MCF 10A (cell line): ENCODE measurements around the gene ASAP2. TPM values are rescaled to one million over a fixed set of nuclear protein-coding genes. Genes with fewer than 3 reads are reported as not detected.
"Not testable (repeated sequence)": the region's sequence is repeated elsewhere in the genome, so short reads cannot be mapped to it uniquely, and the experiment has no call there.

Source experiments
- BruUV-seq: library from RNA; stranded (reverse); fragments of 400-500 nt; replicated peaks from 2 replicates; lab custom pipeline; 2021; lab: Mats Ljungman, UMichigan
- CTCF ChIA-PET: fragments of 300-600 bp; sonication (Branson Sonifier 250); formaldehyde crosslinking; extraction: SDS; loops from one replicate; lab custom pipeline; 2021; ENCODE audit warnings: antibody characterized with exemption, inconsistent platforms; lab: Yijun Ruan, JAX
- POLR2A ChIA-PET: fragments of 300-600, 350-650 bp; sonication (Branson Sonifier 250); formaldehyde crosslinking; extraction: SDS; loops from one replicate; lab custom pipeline; 2020; ENCODE audit warnings: antibody characterized with exemption, inconsistent platforms; lab: Yijun Ruan, JAX
- DNase-seq: peaks from one replicate; pipeline ENCODE4 v3.0.0-alpha.2; 2018; ENCODE audit not compliant: unreplicated experiment
- H3K27ac Mint-ChIP-seq: one replicate; pipeline ENCODE4 v1.8.0; 2022; ENCODE audit warnings: mild to moderate bottlenecking, low read depth, mixed read lengths; ENCODE audit not compliant: unreplicated experiment
- H3K27me3 Mint-ChIP-seq: one replicate; pipeline ENCODE4 v1.8.0; 2022; ENCODE audit warnings: mixed read lengths; ENCODE audit not compliant: insufficient read depth, unreplicated experiment
- H3K36me3 Mint-ChIP-seq: one replicate; pipeline ENCODE4 v1.8.0; 2022; ENCODE audit warnings: mild to moderate bottlenecking, moderate library complexity, mixed read lengths; ENCODE audit not compliant: insufficient read depth, unreplicated experiment
- H3K4me1 Mint-ChIP-seq: one replicate; pipeline ENCODE4 v1.8.0; 2022; ENCODE audit warnings: mixed read lengths; ENCODE audit not compliant: insufficient read depth, unreplicated experiment
- H3K4me3 Mint-ChIP-seq: one replicate; pipeline ENCODE4 v1.8.0; 2022; ENCODE audit warnings: mild to moderate bottlenecking, moderate library complexity, mixed read lengths; ENCODE audit not compliant: unreplicated experiment
- H3K9me3 Mint-ChIP-seq: one replicate; pipeline ENCODE4 v1.8.0; 2022; ENCODE audit warnings: mixed read lengths; ENCODE audit not compliant: unreplicated experiment
- CTCF ChIP-seq: fragments of 200-600 bp; IDR thresholded peaks from one replicate; pipeline ENCODE4 v1.8.0; 2022; ENCODE audit warnings: antibody characterized with exemption, mild to moderate bottlenecking; ENCODE audit not compliant: unreplicated experiment
- intact Hi-C: fragments of 100-400 bp; cut with micrococcal nuclease; formaldehyde crosslinking; loops from 2 replicates; pipeline ENCODE4 v1.14.1; 2022
- total RNA-seq: library from RNA; stranded (reverse); gene quantifications from 2 replicates; pipeline ENCODE4 v1.2.3, GENCODE V29; 2022

Gene ASAP2
- total RNA-seq, 1 experiment from 2014 or later: 80.8 TPM

DNA sequence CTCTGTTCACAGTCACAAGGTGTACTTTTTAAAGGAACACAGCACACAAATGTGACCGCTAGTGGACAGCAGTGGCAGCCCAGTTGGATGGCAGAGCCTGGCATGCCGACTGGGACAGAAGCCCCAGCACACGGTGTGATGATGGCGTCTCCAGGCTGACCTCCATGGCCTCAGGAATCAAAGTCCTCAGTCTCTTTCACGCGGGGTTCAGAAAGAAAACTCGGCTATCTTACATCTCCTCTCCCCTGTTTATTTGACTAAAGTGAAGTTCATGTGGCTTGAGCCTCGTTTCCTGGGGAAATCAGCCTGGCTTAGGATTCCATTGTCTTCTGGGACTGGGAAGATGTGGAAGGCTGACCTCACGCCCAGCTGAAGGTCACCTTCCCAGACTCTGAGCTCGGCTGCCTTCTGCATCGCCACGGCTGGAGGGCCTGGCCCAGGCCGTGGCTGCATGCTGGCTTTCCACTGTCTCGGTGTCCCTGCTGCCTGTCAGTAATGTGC lies 56.1 kb downstream of the ASAP2 start:
- Mint-ChIP-seq H3K4me3 (no peak overlapping the region), H3K27ac (peak overlapping the region; percentile 73), H3K9me3 (no peaks in the 10 kb centered on the region), H3K36me3 (peaks cover 9% of the 10 kb centered on the region), H3K4me1 (peaks cover 39% of the 10 kb centered on the region), H3K27me3 (no peaks in the 10 kb centered on the region)
- ChIA-PET POLR2A (interaction anchor here (1.2 to 1.8 kb wide), 2 partner anchors 11 to 13 kb away, joined by 3 to 7 read pairs; no protein-coding TSS in a partner anchor), CTCF (interaction anchor here (1.3 to 1.9 kb wide), 2 partner anchors 10 to 119 kb away, joined by 3 to 5 read pairs; no protein-coding TSS in a partner anchor)
- DNase-seq: no peak
- intact Hi-C loops: no loop called here
- no peak for TF ChIP-seq CTCF
- BruUV-seq: no TSS peak

GRCh38 chr2:9263428-9263827 lies 56.8 kb downstream of the ASAP2 start:
- Mint-ChIP-seq H3K4me3 (no peak overlapping the region), H3K4me1 (peaks cover 40% of the 10 kb centered on the region), H3K36me3 (peaks cover 9% of the 10 kb centered on the region), H3K27ac (peak overlapping the region; percentile 73), H3K9me3 (no peaks in the 10 kb centered on the region), H3K27me3 (no peaks in the 10 kb centered on the region)
- no TSS peak for BruUV-seq
- CTCF ChIA-PET: interaction anchor here (0.7 to 1.9 kb wide), 3 partner anchors 9 to 785 kb away, joined by 3 to 5 read pairs (median 3); no protein-coding TSS in a partner anchor
- intact Hi-C loops: no loop called here
- POLR2A ChIA-PET: interaction anchor here (1.2 to 1.8 kb wide), 2 partner anchors 12 to 13 kb away, joined by 3 to 7 read pairs; no protein-coding TSS in a partner anchor
- DNase-seq: no peak
- TF ChIP-seq CTCF: no peak

DNA sequence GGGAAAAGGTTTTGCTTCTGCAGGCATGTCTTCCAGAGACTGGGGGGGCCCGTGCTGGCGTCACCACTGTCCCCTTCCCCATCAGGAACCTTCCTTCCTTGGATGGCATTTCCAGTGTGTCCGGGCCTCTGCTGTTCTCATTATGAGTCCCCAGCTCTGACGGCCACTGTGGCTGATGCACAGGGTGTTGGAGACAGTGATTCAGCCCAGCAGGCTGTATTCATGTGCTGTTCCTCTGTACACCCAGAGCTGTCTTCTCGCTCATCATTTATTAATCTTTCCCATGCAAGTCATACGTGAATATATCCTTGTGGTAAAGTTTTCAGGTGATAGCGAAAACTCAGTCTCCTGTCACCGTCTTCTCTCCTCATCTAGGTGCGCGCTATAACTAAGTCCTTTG lies 57.7 kb downstream of the ASAP2 start:
- Mint-ChIP-seq H3K36me3 (peaks cover 12% of the 10 kb centered on the region), H3K4me3 (no peak overlapping the region), H3K9me3 (no peaks in the 10 kb centered on the region), H3K27me3 (no peaks in the 10 kb centered on the region), H3K4me1 (peaks cover 36% of the 10 kb centered on the region), H3K27ac (peak overlapping the region; percentile 33)
- ChIA-PET CTCF (interaction anchor here (0.6 to 1.9 kb wide), 2 partner anchors 121 to 194 kb away, joined by 4 to 5 read pairs; no protein-coding TSS in a partner anchor), POLR2A (interaction anchor here (1.8 kb wide), 1 partner anchor 14 kb away, joined by 7 read pairs; no protein-coding TSS in a partner anchor)
- no peak for TF ChIP-seq CTCF
- intact Hi-C loops: no loop called here
- no TSS peak for BruUV-seq
- DNase-seq: no peak

DNA sequence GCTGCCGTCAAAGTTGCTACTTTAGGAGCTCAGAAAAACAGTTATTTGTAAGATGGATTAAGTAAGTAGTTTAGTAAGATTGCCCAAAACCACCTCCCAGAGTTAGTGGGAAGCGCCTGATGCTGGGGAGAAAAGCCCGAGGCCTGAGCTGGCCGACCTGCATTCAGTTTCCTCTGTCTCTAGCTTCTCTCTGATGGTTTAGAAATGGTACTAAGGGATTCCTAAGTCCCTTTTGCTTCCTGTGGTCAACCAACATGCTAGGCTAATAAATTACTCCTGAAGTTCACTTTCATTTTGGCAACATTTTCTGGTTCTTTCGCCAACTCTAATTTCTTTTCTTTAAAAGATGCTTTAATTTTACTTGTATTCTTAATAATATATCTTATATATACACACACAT lies 60.1 kb downstream of the ASAP2 start:
- ChIA-PET POLR2A (interaction anchor here (0.7 to 1.2 kb wide), 3 partner anchors 10 to 23 kb away, joined by 3 to 4 read pairs (median 3); no protein-coding TSS in a partner anchor), CTCF (interaction anchor here (1.0 kb wide), 2 partner anchors 15 to 31 kb away, joined by 4 read pairs; no protein-coding TSS in a partner anchor)
- H3K4me1 Mint-ChIP-seq: peaks cover 22% of the 10 kb centered on the region
- intact Hi-C loops: no loop called here
- peaks cover 11% of the 10 kb centered on the region for H3K36me3 Mint-ChIP-seq
- BruUV-seq: no TSS peak
- peak overlapping the region; percentile 83 for H3K27ac Mint-ChIP-seq
- no peaks in the 10 kb centered on the region for H3K9me3 Mint-ChIP-seq
- no peaks in the 10 kb centered on the region for H3K27me3 Mint-ChIP-seq
- TF ChIP-seq CTCF: no peak
- no peak for DNase-seq
- no peak overlapping the region for H3K4me3 Mint-ChIP-seq

DNA sequence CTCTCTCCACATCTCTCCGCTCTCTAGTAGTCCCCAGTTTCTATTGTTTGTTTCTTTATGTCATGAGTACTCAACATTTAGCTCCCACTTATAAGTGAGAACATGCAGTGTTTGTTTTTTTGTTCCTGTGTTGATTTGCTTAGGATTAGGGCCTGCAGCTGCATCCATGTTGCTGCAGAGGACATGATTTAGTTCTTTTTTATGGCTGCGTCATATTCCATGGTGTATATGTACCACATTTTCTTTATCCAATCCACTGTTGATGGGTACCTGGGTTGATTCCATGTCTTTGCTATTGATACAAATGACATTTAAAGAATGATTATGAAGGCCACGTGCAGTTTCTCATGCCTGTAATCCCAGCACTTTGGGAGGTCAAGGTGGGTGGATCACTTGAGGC lies 60.7 kb downstream of the ASAP2 start:
- H3K9me3 Mint-ChIP-seq, CTCF ChIA-PET, H3K27me3 Mint-ChIP-seq, DNase-seq, BruUV-seq, intact Hi-C loops, H3K4me3 Mint-ChIP-seq: not testable (repeated sequence)
- POLR2A ChIA-PET: interaction anchor here (0.7 to 1.1 kb wide), 2 partner anchors 18 to 1176 kb away, joined by 3 to 4 read pairs; no protein-coding TSS in a partner anchor
- Mint-ChIP-seq H3K27ac (peak overlapping the region; percentile 83), H3K36me3 (peaks cover 11% of the 10 kb centered on the region), H3K4me1 (peaks cover 22% of the 10 kb centered on the region)
